Dendritic cell treated with granulocyte-macrophage colony-stimulating factor and Interleukin-4, amounts not matched to agents 40 ng/mL and 50 ng/mL, for 4 days (primary cell): ENCODE results near the gene HOXB7.

Experiments used
- H3K27ac Mint-ChIP-seq: one replicate; pipeline ENCODE4 v1.8.0; 2022; ENCODE audit warnings: mild to moderate bottlenecking, mixed read lengths
- H3K27me3 Mint-ChIP-seq: one replicate; pipeline ENCODE4 v1.8.0; 2022; ENCODE audit warnings: mild to moderate bottlenecking, mixed read lengths
- H3K36me3 Mint-ChIP-seq: one replicate; pipeline ENCODE4 v1.8.0; 2022; ENCODE audit warnings: low read depth, mixed read lengths
- H3K4me1 Mint-ChIP-seq: one replicate; pipeline ENCODE4 v1.8.0; 2022; ENCODE audit warnings: low read depth, mixed read lengths
- H3K4me3 Mint-ChIP-seq: one replicate; pipeline ENCODE4 v1.8.0; 2022; ENCODE audit warnings: mild to moderate bottlenecking, moderate library complexity, mixed read lengths
- H3K9me3 Mint-ChIP-seq: one replicate; pipeline ENCODE4 v1.8.0; 2022; ENCODE audit warnings: mixed read lengths
- intact Hi-C: fragments of 100-400 bp; cut with micrococcal nuclease; formaldehyde crosslinking; loops from one replicate; pipeline ENCODE4 v1.15.0; 2022

HOXB7 gene

DNA sequence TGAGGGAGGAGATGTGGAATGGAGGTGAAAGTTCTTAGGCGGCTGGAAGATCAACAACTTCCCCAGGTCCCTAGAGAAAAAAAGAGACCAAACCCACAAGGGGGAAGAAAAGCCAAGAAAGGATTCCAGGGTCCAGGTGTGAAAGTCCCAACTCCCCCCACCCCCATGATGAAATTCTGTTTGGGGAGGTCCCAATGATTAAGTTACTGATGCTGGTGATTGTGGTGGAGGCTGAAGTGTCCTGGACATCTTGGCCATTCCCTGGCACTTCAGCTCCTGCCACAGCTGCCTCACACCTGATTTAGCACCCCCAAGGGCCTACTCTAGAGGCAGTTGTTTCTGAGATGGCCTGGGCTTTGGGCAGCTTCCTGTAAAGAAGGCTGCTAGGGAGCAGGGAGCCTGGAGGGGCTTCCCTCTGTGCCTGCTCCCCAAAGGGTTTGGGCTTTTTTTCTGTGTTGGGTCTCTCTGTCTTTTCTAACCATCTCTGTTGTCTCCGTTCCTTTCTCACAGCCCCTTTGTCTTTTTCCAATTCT, 45.7 kb downstream of the HOXB7 start:
- Mint-ChIP-seq H3K27me3 (peaks cover 31% of the 10 kb centered on the region), H3K27ac (no peak overlapping the region), H3K4me1 (peaks cover 11% of the 10 kb centered on the region), H3K9me3 (no peaks in the 10 kb centered on the region), H3K36me3 (no peaks in the 10 kb centered on the region), H3K4me3 (no peak overlapping the region)
- intact Hi-C loops: no loop called here

DNA sequence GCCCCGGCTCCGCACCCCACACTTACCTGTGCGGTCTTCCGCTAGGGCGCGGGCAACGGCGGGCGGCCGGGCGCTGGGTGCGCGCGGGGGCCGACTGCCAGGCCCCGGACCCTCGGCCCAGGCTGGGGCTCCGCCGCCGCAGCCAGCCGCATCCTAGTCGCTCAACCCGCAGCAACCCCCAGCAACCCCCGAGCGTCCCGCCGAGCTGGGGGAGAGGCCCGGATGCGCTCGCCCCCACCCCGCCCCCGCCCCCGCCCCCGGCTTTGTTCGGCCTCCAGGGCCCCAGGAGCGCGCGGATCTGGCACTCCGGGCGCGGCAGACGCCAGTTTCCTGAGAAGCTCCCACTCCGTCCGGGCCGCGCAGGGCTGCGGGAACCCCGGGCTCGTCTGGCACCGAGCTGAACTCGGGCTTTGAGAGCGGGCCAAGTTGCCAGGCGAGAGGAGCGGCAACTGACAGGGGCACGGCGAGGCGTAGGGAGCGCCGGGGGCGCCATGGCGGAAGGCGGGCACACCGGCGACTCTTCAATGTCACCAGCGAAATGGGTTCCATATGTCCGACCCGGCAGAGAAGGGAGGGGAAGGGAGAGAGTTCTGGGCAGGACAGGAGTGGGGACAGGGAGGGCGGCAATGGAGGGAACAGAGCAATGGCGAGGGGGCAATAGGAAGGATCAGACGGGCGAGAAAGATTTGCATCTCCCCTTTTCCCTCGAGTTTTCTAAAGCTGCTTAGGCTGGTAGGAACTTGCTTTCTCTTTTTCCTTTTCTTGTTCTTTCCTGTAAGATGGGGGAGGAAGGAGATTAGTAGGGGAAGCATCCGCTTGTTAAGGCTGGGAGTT, 46.4 kb downstream of the HOXB7 start:
- Mint-ChIP-seq H3K27ac (no peak overlapping the region), H3K36me3 (no peaks in the 10 kb centered on the region), H3K4me1 (peaks cover 11% of the 10 kb centered on the region), H3K4me3 (no peak overlapping the region), H3K9me3 (no peaks in the 10 kb centered on the region), H3K27me3 (peaks cover 37% of the 10 kb centered on the region)
- intact Hi-C loops: no loop called here

DNA sequence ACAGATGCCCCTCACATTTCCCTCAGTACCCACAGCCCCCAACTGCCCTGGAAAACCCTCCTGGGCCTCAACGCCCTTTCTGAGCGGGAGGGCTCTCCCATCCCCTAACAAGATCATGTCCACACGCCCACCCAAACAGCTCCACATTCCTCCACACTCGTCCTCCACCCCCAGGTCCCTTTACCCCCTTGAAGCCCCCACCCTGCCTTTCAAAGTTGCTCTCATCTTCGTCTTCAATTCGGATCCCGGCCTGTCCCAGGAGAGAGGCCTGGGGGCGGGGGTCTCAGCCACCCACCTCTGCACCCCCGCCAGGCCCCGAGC, 47.0 kb downstream of the HOXB7 start:
- Mint-ChIP-seq H3K4me1 (peaks cover 11% of the 10 kb centered on the region), H3K4me3 (no peak overlapping the region), H3K27me3 (peaks cover 42% of the 10 kb centered on the region), H3K9me3 (no peaks in the 10 kb centered on the region), H3K36me3 (no peaks in the 10 kb centered on the region), H3K27ac (no peak overlapping the region)
- intact Hi-C loops: no loop called here

DNA sequence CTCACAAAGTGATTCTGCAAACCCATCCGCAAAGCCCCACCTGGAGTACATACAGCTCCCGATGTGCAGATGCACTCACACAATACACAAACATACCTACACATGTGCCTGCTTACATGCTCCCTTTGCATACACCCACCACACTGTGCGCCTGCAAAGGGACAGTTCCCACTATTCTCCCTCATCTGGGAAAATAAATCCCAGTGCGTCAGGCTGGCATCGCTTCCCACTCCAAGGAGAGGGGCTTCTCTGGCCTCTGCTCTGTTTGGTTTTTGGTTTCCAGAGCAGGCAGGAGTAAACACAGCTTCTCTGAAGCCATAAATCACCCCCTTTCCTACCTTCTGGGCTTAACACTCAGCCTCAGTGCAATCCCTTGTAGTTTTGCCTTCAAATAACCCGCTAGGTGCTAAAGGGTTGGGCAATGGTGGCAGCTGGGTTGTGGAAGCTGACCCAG, 47.4 kb downstream of the HOXB7 start:
- no peak overlapping the region for H3K27ac Mint-ChIP-seq
- peaks cover 8% of the 10 kb centered on the region for H3K4me1 Mint-ChIP-seq
- intact Hi-C loops: no loop called here
- no peaks in the 10 kb centered on the region for H3K9me3 Mint-ChIP-seq
- no peak overlapping the region for H3K4me3 Mint-ChIP-seq
- no peaks in the 10 kb centered on the region for H3K36me3 Mint-ChIP-seq
- peaks cover 46% of the 10 kb centered on the region for H3K27me3 Mint-ChIP-seq

DNA sequence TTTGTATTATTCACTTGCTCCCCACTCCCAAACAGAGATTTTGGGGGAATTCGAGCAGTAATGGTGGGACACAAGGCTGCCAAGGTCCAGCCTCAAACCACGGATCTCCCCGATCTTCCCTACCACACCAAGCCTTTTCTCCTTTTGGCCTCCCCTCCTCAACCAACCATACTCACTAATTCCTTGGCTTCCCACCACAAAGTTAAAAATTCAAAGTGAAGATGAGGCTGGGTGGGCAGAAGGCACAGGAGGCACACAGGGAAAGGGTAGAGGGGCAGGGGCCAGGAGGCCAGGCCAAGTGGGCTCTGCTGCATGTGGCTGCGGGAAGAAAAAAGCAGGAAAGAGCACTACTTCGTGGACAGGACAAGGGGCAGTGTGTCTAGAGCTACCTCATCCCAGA, 47.9 kb downstream of the HOXB7 start:
- peaks cover 50% of the 10 kb centered on the region for H3K27me3 Mint-ChIP-seq
- intact Hi-C loops: no loop called here
- H3K9me3 Mint-ChIP-seq: no peaks in the 10 kb centered on the region
- H3K27ac Mint-ChIP-seq: no peak overlapping the region
- no peak overlapping the region for H3K4me3 Mint-ChIP-seq
- H3K4me1 Mint-ChIP-seq: peaks cover 5% of the 10 kb centered on the region
- no peaks in the 10 kb centered on the region for H3K36me3 Mint-ChIP-seq

DNA sequence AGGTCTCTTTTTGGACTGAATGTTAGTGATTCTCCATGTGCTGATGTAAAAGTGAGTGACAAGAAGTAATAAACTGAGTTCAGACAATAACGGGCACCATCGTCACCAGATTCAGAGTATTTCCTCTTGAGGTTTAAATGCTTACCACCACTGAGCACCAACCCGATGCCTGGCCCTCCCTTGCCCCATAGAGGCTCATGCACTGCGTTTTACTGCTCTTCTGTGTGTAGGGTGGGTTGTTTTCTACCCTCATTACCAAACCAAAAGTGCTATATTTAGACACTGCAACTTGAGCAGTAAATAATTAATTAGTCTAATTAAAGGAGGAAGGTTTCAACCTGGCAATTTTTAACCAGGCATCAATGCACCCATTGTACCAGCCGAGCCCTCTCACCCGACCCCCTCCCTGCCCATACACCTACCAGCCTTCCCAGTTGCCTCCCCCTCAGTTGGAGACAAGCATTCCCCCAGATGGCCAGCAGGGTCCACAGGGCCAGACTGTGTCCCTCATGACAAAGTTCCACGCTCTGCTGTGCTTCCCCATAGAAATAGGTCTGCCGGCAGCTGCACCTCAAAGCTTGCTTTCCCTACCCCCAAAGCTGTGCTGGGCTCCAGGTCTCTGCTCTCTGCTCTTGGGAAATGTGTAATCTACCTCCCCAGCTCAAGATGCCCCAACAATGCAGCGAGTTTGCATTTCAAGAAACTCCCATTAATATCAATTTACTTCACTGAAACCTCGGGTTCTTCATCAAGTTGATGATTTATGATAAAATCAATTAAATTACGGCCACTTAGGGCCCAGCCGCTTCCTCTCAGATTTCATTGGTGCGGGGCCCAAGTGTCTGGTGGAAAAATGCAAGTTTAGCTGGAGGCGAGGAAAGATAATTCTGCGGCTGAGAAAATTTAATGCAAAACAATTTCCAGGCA, 48.7 kb downstream of the HOXB7 start:
- H3K36me3 Mint-ChIP-seq: no peaks in the 10 kb centered on the region
- peaks cover 56% of the 10 kb centered on the region for H3K27me3 Mint-ChIP-seq
- peaks cover 5% of the 10 kb centered on the region for H3K4me1 Mint-ChIP-seq
- intact Hi-C loops: no loop called here
- H3K4me3 Mint-ChIP-seq: no peak overlapping the region
- H3K27ac Mint-ChIP-seq: no peak overlapping the region
- H3K9me3 Mint-ChIP-seq: no peaks in the 10 kb centered on the region

DNA sequence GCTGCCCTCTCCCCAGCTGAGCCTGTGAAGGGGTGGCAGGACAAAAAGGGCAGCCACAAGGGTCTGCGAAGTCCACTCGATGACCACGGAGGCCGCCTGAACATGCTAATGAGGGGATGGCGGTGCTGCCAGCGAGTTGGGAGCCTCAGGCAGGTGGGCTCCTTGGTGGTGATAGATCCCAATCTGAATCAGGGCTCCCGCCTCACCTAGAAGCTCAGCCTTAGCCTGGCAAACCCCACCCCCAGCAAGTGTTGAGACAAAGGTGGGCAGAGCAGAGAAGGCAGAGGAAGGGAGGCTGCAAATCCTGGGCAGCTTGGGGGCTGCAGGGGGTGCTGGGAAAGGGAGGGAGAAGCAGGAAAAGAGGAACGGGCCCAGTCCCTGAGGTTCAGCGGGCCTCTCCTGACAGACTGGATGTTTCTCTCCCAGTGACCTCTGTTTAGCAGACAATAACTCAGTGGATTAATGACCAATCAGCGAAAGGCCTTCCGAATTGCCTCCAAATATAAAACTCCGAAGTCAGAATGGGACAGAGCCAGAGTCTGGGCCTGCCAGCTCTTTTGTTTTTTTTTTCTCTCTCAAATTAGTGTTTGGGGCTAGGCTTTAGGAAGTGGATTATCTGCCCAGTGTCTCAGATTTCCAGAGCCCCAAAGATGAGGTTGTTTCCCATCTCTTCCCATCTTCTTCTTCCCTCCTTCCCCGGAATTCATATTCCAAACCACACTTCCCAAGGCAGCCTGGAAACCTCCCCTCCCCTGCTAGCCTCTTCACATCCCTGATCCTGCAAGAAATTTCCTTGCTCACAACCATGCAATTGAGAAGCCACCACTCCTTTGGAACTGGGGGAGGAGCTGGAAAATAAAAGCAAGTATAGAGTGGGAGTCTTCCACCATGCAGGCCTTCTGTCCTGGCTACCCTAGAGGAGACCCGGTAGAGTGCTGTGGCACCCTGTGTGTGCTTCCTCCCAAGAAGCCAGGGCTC, 50.7 kb downstream of the HOXB7 start:
- no peak overlapping the region for H3K27ac Mint-ChIP-seq
- H3K27me3 Mint-ChIP-seq: peaks cover 75% of the 10 kb centered on the region
- intact Hi-C loops: no loop called here
- H3K4me1 Mint-ChIP-seq: peaks cover 8% of the 10 kb centered on the region
- H3K36me3 Mint-ChIP-seq: no peaks in the 10 kb centered on the region
- no peak overlapping the region for H3K4me3 Mint-ChIP-seq
- no peaks in the 10 kb centered on the region for H3K9me3 Mint-ChIP-seq

DNA sequence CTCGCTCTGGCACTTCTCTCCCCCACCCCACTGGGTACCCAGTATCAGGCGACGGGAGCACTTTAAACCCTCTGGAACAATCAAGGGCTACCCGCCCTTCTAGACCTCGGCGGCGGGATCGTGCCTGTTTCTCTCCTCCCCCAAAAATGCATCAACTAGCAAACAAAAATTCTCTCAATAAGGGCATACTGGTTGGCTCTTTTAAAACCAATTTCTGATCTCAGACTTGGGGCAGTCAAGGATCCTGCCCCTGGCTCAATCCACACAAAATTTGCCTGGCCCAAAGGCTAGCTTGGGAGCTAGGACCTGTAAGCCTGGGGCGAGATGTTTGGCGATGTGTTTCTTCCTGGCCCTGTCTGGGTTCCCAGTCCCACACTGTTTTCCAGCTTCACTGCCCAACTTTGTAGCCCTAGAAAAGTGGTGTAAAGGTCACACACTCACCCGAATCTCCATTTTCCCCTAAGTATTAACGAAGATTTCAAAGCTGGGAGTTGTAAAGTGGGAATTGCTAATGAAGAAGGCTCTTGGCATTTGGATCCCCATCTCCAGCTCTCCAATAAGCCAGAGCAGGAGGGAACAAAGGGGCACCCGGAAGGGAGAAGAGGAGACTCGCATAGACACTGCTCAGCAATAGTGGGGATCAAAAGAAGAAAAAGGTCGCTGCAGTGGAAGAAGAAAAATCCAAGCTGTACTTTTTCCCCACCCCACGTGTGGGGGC, 51.5 kb downstream of the HOXB7 start:
- H3K36me3 Mint-ChIP-seq: no peaks in the 10 kb centered on the region
- no peaks in the 10 kb centered on the region for H3K9me3 Mint-ChIP-seq
- intact Hi-C loops: no loop called here
- peaks cover 83% of the 10 kb centered on the region for H3K27me3 Mint-ChIP-seq
- no peak overlapping the region for H3K27ac Mint-ChIP-seq
- H3K4me3 Mint-ChIP-seq: no peak overlapping the region
- peaks cover 12% of the 10 kb centered on the region for H3K4me1 Mint-ChIP-seq

DNA sequence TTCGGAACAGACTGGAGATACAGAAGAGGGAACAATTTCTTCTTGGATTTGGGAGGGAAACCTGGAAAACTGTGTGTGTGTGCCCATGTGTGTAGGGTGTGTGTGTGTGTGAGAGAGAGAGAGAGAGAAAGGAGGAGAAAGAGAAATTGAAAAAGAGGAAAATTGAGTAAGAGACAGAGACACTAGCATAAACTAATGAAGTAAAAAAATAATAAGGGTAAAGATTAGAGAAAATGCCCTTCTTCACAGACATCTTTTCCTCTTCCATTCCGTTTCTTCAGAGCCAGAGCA, 52.0 kb downstream of the HOXB7 start:
- H3K9me3 Mint-ChIP-seq: no peaks in the 10 kb centered on the region
- H3K4me1 Mint-ChIP-seq: peaks cover 12% of the 10 kb centered on the region
- intact Hi-C loops: no loop called here
- H3K36me3 Mint-ChIP-seq: no peaks in the 10 kb centered on the region
- H3K4me3 Mint-ChIP-seq: no peak overlapping the region
- peaks cover 83% of the 10 kb centered on the region for H3K27me3 Mint-ChIP-seq
- H3K27ac Mint-ChIP-seq: no peak overlapping the region

DNA sequence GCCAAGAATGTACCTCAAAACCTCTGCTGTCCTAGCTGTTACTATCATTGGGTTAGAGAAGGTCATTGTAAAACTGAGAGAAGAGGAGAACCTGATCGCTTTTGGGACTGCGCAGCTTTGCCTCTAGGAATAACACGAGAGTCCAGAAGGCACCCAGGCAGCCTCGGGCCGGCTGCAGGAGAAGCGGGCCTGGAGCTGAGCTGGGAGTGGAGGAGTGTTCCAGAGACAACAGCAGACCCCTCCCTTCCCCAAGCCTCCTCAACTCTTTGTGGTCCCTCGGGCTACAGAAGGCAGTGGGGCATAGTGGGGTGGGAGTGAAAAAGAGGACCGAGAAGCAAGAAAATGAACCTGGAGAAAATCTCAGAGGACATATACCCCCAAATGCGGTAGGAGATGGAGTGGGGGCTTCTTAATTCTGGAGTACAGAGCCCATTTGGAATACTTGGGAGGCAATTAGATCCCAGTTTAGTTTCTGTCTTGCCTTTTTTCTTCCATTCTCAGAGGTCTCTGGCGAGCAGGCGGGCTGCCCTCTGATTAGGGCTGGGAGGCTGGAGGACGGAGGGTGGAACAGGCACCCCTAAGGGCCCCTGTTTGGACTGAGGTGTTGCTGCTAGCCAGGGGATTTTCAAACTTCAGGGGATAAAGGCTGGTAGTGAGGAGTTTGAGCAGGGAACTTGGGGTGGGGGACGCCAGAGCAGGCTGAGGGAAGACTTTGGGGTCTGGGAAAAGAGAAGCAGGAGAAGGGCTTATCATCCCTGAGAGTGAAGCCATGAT, 52.6 kb downstream of the HOXB7 start:
- H3K27me3 Mint-ChIP-seq: peaks cover 83% of the 10 kb centered on the region
- intact Hi-C loops: no loop called here
- peaks cover 12% of the 10 kb centered on the region for H3K4me1 Mint-ChIP-seq
- no peak overlapping the region for H3K27ac Mint-ChIP-seq
- H3K9me3 Mint-ChIP-seq: no peaks in the 10 kb centered on the region
- H3K4me3 Mint-ChIP-seq: no peak overlapping the region
- no peaks in the 10 kb centered on the region for H3K36me3 Mint-ChIP-seq
